NCI-H345 treated with DMSO at 0.1 percent for 48 hours (cell line): ENCODE results near the gene SIL1.

Experiments used
- DNase-seq: peaks from one replicate; lab custom pipeline; 2025; ENCODE audit not compliant: unreplicated experiment; lab: John Stamatoyannopoulos, UW

The SIL1 gene

DNA sequence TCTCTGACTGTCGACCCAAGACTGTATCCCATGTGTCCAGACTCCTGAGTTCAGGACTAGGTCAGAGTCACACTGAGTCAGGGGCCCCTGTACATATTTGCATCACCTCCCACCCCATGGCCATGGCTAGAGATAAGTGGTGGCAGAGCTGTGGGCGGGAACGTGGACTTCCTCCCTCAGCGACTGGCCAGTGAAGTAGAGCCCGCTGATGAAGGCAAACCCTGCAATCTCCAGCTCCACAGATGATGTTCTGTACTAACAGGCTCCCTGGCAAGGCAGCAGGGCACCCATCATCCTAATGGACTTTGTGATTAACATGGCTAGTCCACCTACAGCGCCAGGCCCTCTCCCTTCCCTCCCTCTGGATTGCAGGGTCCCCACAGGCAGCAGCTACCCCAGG, 212.5 kb downstream of the SIL1 start:
- DNase-seq = no peak

DNA sequence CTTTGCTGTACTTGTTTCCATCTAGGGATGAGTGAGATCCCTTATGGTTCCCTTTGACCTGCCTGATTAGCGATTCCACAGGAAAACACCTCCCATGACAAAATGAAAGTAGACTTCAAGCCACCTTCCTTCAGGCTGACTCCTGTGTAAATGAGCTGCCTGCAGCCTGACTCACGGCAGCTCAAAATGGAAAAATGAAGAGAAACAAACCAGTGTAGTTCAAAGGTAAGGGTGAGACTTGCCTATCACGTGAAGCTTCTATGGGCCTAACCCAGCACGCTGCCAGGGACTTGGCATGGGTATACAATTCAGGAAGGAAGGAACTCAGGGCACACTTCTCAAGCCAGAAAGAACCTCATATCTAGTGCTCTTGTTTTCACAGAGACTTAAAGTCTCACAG, 212.9 kb downstream of the SIL1 start:
- no peak for DNase-seq

DNA sequence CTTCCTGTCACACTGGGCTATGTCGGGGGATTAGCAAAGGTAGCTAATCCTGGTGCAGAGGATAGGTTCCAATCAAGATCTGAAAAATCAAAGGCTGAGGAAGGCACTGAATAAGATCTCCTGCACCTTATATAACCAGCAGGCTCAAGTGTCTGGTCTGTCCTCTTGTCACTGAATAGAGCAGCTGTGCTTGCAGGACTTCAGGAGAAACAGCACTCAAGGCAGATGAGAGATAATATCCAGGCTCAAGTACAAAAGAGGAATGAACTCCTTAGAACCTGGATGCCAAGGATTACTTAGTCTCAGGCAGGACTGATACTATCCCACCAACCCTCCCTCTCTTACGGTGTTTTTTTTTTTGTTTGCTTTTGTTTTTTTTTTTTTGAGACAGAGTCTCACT, 214.2 kb downstream of the SIL1 start:
- DNase-seq = no peak

DNA sequence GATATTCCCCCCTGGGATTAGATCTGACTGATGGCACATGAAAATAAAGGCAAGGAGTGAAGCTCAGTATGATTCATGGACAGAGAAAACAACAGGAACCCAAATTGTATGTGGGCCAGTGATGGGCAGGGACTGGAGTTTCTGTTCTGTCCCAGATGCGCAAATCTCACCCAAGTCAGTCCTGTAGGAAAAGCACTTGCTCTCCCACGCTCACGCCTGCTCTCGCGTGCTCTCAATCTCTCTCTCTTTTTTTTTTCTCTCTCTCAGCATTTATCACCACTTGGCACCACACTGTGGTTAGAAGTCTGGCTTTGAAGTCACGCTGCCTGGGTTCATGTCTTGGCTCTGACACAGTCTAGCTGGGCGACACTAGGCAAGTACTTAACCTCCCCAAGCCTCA, 216.6 kb downstream of the SIL1 start:
- DNase-seq = no peak

DNA sequence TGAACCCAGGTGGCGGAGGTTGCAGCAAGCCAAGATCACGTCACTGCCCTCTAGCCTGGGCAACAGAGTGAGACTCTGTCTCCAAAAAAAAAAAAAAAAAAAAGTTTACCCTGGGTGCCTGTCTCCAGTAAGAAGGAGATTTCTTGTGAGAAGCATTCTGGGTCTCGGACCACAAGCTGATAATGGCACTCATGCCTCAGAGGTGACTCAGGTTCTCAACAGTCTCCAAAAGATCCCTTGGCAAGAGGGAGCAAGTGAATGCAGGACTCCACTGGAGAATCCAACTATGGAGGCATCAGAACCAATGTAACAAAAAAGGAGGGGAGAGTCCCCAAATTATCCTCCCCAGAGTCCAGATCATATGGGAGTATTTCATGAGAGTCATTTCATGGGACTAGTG, 217.0 kb downstream of the SIL1 start:
- DNase-seq = no peak

DNA sequence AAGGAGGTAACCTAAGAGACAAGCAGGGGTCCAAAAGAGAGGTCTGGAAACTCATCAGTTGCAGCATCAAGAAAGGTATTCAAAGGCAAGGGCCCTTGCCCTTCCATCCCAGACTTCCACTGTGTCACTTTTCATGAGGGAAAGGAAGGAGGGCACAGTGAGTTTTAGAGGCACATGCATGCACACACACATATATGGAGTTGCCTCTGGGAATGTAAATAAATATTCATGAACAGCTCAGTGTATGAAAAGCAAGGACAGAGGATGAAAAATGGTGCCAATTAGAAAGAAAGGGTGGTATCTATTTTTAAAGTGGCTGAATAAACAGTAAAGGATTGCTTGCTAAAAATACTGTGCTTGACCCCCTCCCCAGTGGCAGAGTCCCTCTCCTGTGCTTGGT, 217.7 kb downstream of the SIL1 start:
- DNase-seq = no peak

DNA sequence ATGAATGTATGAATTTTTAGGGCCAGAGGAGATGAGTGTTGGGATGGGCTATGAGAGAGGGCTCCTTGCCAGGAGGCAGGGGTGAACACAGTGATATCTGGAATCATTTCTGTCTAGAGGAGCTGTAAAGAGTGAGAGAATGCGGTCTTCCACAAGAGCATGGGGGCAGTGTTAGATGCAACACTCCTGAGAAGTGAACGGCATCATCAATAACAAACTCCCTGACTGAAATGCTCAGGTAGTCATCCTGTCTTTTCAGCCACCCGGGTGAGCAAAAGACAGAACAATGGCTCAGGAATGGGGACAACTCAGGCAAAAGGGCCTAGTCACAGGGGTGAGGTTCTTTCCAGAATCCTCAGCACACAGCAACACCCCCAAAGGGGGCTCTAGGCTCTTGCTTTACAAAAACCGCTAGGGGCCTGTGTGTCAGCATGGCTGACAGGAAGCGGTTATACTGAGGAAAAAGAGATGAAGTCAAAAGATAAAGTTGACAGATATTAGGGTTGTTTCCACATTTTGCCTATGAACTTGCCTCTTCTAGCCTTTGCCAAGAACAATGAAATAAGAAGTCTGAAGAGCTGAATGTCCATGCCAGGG, 218.4 kb downstream of the SIL1 start:
- DNase-seq = no peak

DNA sequence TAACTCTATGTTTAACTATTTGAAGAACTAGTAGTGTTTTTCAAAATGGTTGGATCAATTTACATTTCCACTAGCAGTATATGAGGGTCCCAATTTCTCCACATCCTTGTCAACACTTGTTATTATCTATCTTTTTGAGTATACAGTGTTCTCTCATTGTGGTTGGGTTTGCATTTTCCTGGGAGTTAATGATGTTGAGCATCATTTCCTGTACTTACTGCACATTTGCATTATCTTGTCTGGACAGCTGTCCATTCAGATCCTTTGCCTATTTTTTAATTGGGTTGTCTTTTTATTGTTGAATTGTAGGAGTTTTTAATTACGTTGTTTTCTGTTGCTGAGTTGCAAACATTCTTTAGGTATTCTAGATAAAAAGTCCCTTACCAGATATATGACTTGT, 219.6 kb downstream of the SIL1 start:
- no peak for DNase-seq

DNA sequence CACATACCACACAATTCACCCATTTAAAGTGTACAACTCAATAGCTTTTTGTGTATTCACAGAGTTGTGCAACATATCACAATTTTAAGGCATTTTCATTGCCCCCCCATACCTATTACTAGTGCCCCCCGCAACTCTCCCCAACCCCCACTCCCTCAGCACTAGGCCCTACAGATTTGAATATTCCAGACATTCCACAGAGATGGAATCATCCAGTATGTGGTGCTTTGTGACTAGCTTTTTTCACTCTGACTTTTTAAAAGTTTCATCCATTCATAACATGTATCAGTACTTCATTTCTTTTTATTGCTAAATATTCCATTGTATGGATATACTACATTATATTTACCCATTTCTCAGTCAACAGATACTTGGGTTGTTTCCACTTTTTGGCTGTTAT, 220.1 kb downstream of the SIL1 start:
- DNase-seq = no peak

DNA sequence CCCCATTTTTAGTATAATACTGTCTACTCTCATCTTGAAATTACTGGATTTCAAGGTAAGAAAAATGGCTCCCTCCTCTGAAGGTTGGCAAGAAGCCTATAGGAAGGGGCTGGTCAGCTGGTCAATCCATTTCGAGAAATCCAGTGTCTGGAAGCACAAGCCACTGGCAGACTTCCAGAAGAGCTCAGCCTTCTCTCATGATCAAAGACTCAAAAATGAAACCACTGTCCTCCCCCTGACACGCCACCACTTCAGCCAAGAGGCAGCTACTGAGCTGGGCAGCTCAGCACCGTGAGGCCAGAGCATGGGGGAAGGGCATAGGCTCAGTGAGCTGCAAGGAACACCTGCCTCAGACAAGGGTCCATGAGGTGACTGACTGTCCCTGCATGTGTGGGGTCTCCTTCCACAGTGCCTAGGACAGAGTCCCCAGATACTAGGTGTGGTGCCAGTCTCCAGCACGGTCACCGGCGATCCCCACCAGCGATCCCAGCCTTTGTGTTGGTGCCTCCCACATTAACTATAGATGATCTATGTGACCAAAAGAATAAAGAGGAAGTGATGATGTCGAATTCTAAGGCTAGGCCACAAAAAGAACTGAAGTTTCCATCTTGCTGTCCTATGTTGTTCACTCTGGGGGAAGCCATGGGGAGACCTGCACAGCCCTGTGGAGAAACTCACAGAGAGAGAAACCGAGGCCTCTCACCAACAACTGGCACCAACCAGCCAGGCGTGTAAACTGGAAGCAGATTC, 222.9 kb downstream of the SIL1 start:
- DNase-seq = no peak

DNA sequence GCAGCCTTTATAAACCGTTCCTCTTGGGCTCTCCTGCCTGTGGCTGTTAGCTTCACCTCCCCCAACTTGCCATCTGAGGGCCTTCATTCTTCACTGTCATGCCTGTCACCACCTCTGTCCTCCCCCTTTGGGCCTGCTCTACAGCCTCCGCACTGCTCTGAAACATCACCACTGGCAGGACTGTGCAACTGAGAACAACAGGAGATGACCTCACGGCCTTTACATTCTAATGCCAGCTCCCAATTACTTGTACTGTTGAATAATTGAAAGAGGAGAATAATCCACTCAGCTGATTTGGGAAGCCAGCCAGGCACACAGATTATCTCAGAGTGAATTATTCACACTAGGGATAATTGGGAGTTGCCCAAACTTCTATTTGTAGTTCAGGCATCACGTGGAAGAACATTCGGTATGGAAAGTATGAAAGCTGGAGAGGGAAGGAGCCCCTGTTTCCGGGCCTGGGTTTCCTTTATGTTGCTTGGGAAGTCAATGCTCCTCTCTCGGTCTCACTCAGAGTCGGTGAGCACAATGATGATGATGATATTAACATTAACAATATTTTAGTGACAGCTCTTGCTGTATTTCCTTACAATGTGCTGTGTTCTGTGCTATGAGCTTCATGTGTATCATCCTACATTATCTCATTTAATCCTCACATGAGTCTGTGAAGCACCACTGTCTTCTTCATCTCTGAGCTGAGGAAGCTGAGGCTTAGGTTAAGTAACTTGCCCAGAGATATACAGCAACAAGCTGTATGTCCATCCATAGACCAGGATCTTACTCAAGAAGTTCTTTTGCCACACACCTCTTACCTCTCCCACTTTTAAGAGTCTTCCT, 223.7 kb downstream of the SIL1 start:
- DNase-seq = no peak

DNA sequence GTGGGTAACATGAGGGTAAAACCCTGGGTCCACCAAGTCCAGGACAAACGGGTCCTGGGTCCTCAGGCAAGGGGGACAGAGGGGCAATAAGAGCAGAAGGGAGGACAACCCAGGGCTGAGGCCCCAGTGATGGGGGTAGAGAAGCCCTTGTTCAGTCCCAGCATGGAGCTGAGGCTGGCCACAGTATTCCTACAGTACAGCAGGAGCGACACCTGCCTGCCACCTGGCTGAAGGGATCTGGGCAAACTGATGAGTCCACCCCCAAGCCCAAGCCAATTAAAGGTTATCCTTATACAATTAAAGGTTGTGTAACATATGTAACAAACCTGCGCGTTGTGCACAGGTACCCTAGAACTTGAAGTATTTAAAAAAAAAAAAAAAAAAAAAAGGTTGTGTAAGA, 225.3 kb downstream of the SIL1 start:
- DNase-seq = no peak

DNA sequence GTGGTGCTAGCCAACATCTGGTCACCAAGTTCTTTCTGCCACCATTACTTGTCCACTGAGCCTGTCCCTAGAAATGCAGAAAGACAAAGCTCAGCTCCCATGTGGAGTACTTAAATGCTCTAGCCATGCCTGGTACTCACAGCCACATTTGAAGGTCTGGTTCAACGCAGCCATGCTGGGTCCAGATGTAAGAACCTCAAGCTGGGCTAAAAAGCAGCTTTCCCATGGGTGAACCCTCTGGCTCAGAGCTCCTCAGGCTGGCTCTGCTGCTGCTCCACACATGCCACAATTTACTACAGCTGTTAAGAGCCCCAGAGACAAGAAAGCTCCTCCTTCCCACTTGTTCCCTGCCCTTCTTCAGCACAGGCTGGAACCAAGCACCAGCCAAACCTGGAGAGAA, 225.9 kb downstream of the SIL1 start:
- DNase-seq = no peak

DNA sequence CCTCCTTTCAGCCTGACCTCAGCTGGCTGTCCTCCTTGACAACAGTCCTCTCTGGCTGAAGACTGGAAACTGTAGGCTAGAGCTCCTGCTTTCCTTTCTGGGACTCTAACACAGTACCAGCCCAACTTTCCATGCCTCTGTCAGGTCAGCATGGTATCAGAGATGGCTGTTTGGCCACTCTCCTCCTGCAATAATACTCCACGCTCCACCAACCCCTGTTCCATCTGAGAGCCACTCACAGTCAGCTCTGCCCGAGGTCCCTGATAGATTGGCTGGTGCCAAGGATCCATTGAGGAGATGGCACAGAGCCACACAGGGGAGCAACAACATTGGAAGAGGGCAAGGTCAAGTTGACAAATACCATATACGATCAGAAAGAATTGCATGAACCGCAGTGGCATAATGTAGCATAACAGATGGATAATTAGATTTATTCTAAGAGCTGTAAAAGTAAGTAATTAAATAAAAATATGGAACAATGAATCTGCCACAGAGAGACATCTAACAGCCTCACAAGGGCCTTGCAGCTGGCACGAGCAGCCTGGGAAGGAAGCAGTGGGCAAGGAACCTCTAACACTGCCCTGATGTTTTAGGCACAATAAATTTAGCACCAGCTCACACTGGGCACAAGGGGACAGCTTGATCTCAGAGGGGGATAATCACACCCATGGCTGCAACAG, 228.7 kb downstream of the SIL1 start:
- DNase-seq = no peak

DNA sequence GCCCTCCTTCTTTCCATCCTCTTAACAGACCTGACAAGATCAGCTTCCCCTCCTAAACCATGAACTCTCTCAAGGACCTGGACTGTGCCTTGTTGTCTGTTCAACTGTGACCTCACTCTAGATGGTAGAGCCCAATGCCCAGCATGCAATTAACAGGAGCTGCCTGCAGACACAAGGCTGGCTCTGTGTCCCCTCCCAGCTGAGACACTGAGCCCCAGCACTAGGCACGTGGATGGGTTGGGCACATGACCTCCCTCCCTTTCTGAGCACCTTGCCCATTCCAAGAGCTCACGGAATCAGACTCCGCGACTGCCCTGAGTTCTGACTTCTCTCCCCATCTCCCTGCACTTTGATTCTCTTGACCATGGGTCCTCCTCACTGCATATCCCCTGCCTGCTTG, 229.6 kb downstream of the SIL1 start:
- DNase-seq = no peak

DNA sequence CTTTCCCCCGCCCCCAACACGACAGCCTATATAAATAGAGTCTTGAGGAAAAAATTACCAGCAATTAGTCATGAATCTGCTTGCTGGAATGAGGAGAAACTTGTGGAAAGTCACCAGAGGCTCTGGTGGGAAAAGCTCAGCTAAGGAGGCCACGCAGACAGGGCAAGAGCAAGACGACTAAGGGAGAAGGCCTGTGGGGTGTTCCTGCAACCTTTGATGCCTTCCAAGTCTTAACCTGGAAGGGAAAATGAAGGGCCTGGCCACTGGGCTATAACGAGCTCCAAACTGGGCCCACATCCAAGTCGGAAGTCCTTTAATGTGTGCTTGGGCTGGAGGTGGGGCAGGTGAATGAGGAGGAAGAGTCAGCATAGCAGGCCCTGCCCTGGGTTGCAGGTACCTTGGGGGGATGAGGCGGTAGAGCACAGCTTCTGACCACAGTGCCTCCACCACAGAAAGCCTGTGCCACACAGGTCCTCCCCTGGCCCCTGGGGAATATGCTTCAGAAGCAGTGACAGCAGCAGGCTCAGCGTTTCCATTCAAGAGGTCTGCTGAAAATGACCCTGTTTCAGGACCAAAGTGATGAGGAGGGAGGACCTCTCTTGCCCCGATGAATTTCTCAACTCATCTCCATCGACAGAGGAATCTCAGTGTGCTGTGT, 230.2 kb downstream of the SIL1 start:
- DNase-seq = no peak

DNA sequence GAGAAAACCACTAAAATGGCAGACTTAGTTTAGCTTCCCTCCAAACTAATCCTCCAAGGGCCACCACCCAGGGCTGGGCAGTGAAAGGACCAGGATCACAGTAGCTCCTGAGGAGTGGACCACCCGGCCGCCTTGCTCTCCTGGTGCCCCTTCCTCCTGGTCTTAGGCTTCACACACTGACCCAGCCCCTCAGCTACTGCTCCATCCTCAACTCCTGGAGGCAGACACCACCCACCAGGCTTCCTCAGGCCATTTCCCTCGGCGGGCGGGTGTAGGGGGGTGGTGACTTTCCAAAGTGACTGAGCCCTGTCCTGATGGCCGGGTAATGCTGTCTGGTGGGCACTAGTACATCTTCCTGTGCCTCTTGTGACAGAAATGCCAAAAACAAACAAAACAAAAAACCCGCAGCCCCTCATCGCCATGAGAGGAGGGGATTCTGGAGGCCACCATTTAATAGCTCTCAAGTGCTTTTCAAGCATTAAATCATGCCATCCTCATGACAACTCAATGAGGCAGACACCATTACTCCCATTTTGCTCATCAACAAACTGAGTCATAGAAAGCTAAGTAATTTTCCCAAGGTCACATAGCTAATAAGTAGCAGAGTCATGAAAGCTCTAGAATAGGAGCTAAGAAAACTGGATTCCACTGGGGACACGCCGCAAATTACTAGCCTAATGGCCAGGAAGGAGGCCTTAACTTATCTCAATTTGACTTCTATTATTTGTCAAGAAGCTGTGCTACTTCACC, 231.8 kb downstream of the SIL1 start:
- DNase-seq = no peak

DNA sequence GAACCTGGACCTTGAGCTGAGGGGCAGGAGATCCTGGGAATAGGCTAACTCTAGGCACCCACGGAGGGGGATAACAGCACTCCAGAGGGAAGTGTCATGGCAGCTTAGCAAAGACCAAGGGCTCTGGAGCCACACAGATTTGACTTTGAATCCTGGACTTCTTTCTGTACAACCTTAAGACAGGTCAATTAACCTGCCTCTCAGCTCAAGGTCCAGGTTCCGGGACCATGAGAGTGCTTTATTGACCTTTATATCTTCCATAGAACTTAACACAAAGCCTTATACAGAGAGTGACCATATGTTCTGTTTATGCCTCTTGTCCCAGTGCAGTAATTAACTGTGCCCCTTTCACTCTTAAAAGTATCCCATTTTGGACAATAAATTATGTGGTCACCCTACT, 232.5 kb downstream of the SIL1 start:
- no peak for DNase-seq

DNA sequence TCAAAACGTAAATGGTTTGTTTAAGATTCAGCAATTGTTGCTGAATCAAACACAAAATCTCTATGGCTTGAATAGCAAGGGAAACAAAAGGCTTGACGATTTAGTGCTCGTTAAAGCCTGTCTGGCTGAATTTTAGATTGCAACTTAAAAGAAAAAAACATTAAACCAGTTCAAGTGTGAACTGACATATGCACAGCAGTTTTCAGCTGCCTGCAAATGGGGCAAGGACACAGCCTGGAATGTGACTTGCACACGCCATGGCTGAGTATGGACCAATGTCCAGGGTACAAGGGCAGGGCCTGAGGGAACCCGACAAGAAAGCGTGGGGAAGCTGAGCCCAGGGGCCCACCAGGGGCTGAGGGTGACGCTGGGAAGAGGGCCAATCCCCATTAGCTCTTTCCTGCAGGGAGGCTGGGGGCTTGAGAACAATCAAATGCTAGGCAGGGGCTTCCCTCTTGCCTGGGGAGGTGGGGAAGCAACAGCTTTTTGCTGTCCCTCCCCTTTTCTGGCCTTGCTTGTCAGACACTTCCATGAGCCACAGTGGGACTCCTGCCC, 233.4 kb downstream of the SIL1 start:
- no peak for DNase-seq

DNA sequence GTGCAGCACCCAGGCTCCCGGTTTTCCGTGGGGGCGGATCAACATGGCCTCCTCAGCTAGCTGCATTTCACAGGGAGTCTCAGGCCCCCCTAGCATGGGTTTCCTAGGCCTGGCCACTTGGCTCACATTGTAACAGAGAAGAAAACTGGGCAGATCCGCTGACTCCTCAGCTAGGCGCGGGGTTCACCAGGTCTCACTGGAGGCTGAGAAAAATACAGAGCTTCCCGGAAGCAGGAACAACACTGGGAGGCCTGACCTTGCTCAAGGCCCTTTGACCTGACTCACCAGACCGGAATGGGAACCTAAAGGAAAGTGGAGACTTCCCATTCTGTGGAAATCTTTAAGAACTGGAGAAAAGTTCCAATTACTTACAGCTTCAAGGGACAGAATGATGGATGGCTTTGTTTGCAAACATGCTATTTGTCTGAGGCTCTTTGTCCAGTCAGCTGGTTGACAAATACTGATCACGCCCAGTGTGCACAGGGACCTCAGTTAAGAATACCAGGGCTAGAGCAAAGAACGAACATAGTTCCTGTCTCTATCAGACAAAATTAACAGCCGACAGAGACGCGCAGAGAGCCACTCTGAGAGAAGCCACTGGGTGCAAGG, 234.3 kb downstream of the SIL1 start:
- no peak for DNase-seq
